Loucy (cell line): ENCODE measurements around the gene PITPNC1.

Experiments used
- H2AFZ ChIP-seq: fragments of 200-600 bp; sonication (generic); 2 replicates; pipeline ENCODE4 v1.6.0; 2016; ENCODE audit warnings: antibody characterized with exemption, mild to moderate bottlenecking, low read length, moderate library complexity
- H3F3A ChIP-seq: fragments of 200-600 bp; 2 replicates; pipeline ENCODE4 v1.6.0; 2016; ENCODE audit warnings: antibody characterized with exemption, low read depth, mild to moderate bottlenecking
- H3K27me3 ChIP-seq: fragments of 200-600 bp; sonication (generic); 2 replicates; pipeline ENCODE4 v1.6.1; 2014; ENCODE audit warnings: low read length, mild to moderate bottlenecking; ENCODE audit not compliant: insufficient read depth, poor library complexity, severe bottlenecking
- H3K36me3 ChIP-seq: fragments of 200-600 bp; sonication (generic); 2 replicates; pipeline ENCODE4 v1.6.1; 2016; ENCODE audit warnings: low read length; ENCODE audit not compliant: insufficient read depth
- H3K4me1 ChIP-seq: fragments of 200-600 bp; sonication (generic); 2 replicates; pipeline ENCODE4 v1.5.1; 2014; ENCODE audit warnings: low read length, mild to moderate bottlenecking; ENCODE audit not compliant: insufficient read depth, poor library complexity, severe bottlenecking
- H3K4me2 ChIP-seq: fragments of 200-600 bp; sonication (generic); 2 replicates; pipeline ENCODE4 v1.6.0; 2014; ENCODE audit warnings: antibody characterized with exemption, low read length, low read depth, mild to moderate bottlenecking; ENCODE audit not compliant: poor library complexity, severe bottlenecking
- H3K4me3 ChIP-seq: fragments of 200-600 bp; sonication (generic); 2 replicates; pipeline ENCODE4 v1.5.1; 2014; ENCODE audit warnings: low read length, mild to moderate bottlenecking, mixed read lengths; ENCODE audit not compliant: poor library complexity, severe bottlenecking
- H3K79me2 ChIP-seq: fragments of 200-600 bp; sonication (generic); 2 replicates; pipeline ENCODE4 v1.6.1; 2014; ENCODE audit warnings: low read length; ENCODE audit not compliant: insufficient read depth
- H3K9ac ChIP-seq: fragments of 200-600 bp; sonication (generic); 2 replicates; pipeline ENCODE4 v1.6.0; 2014; ENCODE audit warnings: mild to moderate bottlenecking, low read depth, low read length, moderate library complexity; ENCODE audit not compliant: poor library complexity, severe bottlenecking
- H3K9me2 ChIP-seq: fragments of 200-600 bp; sonication (generic); replicated peaks from 2 replicates; pipeline ENCODE4 v1.6.1; 2016; ENCODE audit warnings: low read depth, low read length, mixed read lengths
- H3K9me3 ChIP-seq: fragments of 200-600 bp; sonication (generic); 2 replicates; pipeline ENCODE4 v1.6.1; 2014; ENCODE audit warnings: mild to moderate bottlenecking, antibody characterized with exemption, low read length, low read depth; ENCODE audit not compliant: insufficient read depth
- H4K20me1 ChIP-seq: fragments of 200-600 bp; sonication (generic); 2 replicates; pipeline ENCODE4 v1.6.0; 2014; ENCODE audit warnings: antibody characterized with exemption, low read length, mild to moderate bottlenecking; ENCODE audit not compliant: insufficient read depth, poor library complexity, severe bottlenecking
- CTCF ChIP-seq: fragments of 200-600 bp; sonication (generic); conservative IDR thresholded peaks from 2 replicates; pipeline ENCODE4 v1.5.1; 2014; ENCODE audit warnings: mild to moderate bottlenecking, antibody characterized with exemption, low read length
- EZH2phosphoT487 ChIP-seq: fragments of 200-600 bp; IDR thresholded peaks from 2 replicates; pipeline ENCODE4 v1.6.1; 2018; ENCODE audit warnings: antibody characterized with exemption, mild to moderate bottlenecking, moderate library complexity, borderline replicate concordance

Gene PITPNC1

DNA sequence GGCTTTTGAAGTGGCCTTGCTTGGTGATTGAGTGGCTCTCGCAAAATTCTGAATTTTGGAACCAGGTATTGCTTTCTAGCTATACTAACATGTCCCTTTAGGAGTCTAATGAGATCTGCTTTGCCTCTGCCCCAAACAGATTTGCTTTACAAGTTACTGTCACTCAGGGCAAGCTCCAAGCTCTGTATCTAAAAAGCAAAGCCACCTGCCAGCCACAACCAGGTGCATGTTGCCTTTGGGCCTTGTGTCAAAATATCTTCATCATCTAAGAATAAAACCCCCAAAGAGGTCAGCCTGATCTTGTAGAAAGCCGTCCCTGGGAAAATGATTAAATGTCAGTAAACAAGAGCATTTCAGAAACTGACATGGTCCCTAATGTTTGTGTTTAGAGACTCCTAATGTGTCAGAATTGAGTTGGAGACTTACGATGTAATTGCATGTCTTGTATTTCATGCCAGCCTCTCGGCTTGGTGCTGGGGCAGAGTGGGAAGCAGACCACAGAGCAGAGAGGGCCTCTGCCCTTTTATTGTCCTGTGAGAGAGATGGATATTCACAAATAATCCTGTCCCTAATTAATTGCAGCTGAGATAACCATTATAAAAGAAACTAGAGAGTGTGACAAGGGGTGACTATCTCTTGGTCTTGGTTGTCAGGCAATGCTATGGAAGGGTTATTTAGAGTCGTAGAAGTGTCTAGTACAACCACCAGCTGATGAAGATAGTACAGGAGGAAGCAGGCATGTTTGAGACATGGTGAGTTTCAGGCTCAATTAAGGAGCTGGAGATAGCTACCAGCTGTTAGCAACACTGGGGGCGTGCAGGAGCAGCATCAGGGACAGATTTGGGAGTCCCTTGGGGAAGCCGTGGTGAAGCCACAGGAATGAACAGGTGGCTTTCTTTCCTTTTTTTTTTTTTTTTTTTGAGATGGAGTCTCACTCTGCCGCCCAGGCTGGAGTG, 90.7 kb downstream of the PITPNC1 start:
- Histone ChIP-seq H3K9me2 (no peaks in the 10 kb centered on the region), H2AFZ (no peak overlapping the region), H3K27me3 (no peaks in the 10 kb centered on the region), H3K9ac (no peak overlapping the region), H3F3A (no peaks in the 10 kb centered on the region), H3K79me2 (0 out of 2 replicates have a peak, but pooled peaks cover 5% of the 10 kb centered on the region), H4K20me1 (no peaks in the 10 kb centered on the region), H3K36me3 (no peaks in the 10 kb centered on the region), H3K4me3 (no peak overlapping the region), H3K9me3 (no peaks in the 10 kb centered on the region), H3K4me2 (no peak overlapping the region), H3K4me1 (peaks cover 32% of the 10 kb centered on the region)
- no peak for TF ChIP-seq CTCF
- TF ChIP-seq EZH2phosphoT487, result no peak

- TF ChIP-seq CTCF, result no peak
- TF ChIP-seq EZH2phosphoT487, result no peak
- Histone ChIP-seq H3K4me3 (no peak overlapping the region), H3K4me1 (peaks cover 27% of the 10 kb centered on the region), H3F3A (no peaks in the 10 kb centered on the region), H3K79me2 (0 out of 2 replicates have a peak, but pooled peaks cover 5% of the 10 kb centered on the region), H3K36me3 (no peaks in the 10 kb centered on the region), H3K27me3 (no peaks in the 10 kb centered on the region), H3K9ac (peak overlapping the region; percentile 50), H4K20me1 (no peaks in the 10 kb centered on the region), H3K4me2 (no peak overlapping the region), H2AFZ (peak overlapping the region; percentile 55; the same call in 1 of the 2 replicates), H3K9me3 (no peaks in the 10 kb centered on the region), H3K9me2 (no peaks in the 10 kb centered on the region)
Measured at GRCh38 chr17:67469208-67469980, 92.3 kb downstream of the PITPNC1 start.

DNA sequence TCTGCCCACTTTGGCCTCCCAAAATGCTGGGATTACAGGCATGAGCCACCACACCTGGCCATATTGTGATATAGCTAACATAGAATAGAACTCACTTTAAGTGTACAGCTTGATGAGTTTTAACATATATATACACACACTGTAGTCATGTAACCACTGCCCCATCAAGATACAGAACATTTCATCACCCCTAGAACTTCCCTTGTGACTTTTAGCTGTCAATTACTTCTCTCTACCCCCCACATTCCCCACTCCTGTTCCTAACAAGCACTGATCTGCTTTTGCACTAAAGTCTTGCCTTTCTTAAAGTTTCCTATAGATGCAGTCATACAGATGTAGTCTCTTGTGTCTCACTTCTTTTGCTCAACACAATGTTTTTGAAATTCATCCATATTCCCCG, 93.1 kb downstream of the PITPNC1 start:
- H3K36me3 ChIP-seq, result no peaks in the 10 kb centered on the region
- H3K4me2 ChIP-seq, result no peak overlapping the region
- H2AFZ ChIP-seq, result no peak overlapping the region
- H3K4me1 ChIP-seq, result peaks cover 31% of the 10 kb centered on the region
- H3K4me3 ChIP-seq, result no peak overlapping the region
- H3K9me3 ChIP-seq, result no peaks in the 10 kb centered on the region
- 0 out of 2 replicates have a peak, but pooled peaks cover 5% of the 10 kb centered on the region for H3K79me2 ChIP-seq
- H3F3A ChIP-seq, result no peaks in the 10 kb centered on the region
- no peak overlapping the region for H3K9ac ChIP-seq
- no peaks in the 10 kb centered on the region for H3K27me3 ChIP-seq
- TF ChIP-seq EZH2phosphoT487 (no peak), CTCF (no peak)
- no peaks in the 10 kb centered on the region for H4K20me1 ChIP-seq
- H3K9me2 ChIP-seq, result no peaks in the 10 kb centered on the region
